ENCODE data around the gene LBHD2. TPM values are rescaled to one million over a fixed set of nuclear protein-coding genes. Genes with fewer than 3 reads are reported as not detected.
A peak's percentile ranks its signal among the peaks of the same experiment; 100 is the strongest.

The LBHD2 gene
- total and polyA plus RNA-seq, 2 experiments from 2014 or later: not detected

DNA sequence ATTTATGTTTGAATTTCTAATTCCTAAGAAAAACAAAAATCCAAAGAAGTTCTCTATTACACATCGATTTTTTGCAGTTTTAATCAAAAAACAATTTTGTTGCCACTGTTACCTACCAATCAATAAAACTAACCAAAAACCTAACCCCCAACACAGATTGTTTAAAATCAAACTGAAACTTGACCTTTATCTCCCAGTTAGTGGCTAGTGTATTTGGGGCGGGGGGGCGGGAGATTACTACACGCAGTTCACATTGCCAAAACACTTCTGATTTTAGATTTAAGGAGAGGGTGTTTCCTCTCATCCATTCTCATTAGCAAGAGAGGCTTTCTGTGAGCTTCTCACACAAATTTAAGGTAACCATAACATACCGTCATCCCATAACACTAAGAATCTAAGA, 33.1 kb upstream of the LBHD2 start:
- H3K4me1 ChIP-seq (ENCODE audit: low read depth): peaks cover 7% of the 10 kb centered on the region
- TF ChIP-seq, protein P1, sequence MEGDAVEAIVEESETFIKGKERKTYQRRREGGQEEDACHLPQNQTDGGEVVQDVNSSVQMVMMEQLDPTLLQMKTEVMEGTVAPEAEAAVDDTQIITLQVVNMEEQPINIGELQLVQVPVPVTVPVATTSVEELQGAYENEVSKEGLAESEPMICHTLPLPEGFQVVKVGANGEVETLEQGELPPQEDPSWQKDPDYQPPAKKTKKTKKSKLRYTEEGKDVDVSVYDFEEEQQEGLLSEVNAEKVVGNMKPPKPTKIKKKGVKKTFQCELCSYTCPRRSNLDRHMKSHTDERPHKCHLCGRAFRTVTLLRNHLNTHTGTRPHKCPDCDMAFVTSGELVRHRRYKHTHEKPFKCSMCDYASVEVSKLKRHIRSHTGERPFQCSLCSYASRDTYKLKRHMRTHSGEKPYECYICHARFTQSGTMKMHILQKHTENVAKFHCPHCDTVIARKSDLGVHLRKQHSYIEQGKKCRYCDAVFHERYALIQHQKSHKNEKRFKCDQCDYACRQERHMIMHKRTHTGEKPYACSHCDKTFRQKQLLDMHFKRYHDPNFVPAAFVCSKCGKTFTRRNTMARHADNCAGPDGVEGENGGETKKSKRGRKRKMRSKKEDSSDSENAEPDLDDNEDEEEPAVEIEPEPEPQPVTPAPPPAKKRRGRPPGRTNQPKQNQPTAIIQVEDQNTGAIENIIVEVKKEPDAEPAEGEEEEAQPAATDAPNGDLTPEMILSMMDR (IDR thresholded peaks at IDR 0.05; ENCODE audit: low read depth, low read length): no peak
- no peaks in the 10 kb centered on the region for H3K9me3 ChIP-seq (ENCODE audit: low read depth)
- no peaks in the 10 kb centered on the region for H3K36me3 ChIP-seq
- DNase-seq (ENCODE audit: low read depth in 1 of 2, low spot score in 1 of 2): no peak
- H3K4me3 ChIP-seq: no peak overlapping the region
- H3K27ac ChIP-seq: peak overlapping the region; percentile 71
- no peaks in the 10 kb centered on the region for H3K27me3 ChIP-seq

DNA sequence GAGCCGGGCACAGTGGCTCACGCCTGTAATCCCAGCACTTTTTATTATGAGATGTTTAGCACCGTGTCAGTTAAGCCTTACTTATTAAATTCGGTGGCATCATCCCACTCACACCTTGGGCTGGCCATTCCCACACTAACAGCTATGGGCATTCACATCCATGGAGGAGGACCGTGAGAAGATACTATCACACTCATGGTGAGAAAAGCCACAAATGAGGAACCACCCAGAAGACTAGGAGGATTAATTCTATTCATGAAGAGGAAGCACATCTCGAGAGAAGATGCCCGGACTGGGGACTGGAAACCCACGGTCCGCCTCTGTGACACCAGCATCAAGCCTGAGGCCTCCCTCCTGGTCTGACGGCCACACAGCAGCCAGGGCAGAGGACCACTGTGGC, 31.6 kb upstream of the LBHD2 start:
- no peak overlapping the region for H3K27ac ChIP-seq
- H3K9me3 ChIP-seq (ENCODE audit: low read depth): no peaks in the 10 kb centered on the region
- no peaks in the 10 kb centered on the region for H3K36me3 ChIP-seq
- H3K27me3 ChIP-seq: no peaks in the 10 kb centered on the region
- TF ChIP-seq, protein P1 (IDR thresholded peaks at IDR 0.05; ENCODE audit: low read depth, low read length): no peak
- peaks cover 5% of the 10 kb centered on the region for H3K4me1 ChIP-seq (ENCODE audit: low read depth)
- H3K4me3 ChIP-seq: no peak overlapping the region
- DNase-seq (ENCODE audit: low read depth in 1 of 2, low spot score in 1 of 2): no peak

DNA sequence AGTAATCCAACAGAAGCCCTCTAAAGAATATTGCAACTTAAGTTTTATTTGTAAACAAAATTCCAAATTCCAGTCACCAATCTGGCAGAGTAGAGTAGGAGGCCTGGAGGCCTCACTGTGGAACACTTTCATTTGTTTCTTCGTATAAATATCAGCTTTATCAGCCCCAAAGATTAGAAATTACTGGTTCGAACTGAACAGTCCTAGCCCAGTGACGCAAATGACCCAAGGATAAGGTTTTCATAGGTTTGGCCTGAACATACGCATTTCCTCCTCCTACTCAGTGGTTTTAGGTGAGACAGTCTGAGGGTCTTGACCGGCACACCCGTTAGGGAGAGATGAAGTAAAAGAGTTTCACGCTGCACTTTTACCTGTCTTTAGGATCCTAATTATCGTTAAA, 28.3 kb upstream of the LBHD2 start:
- H3K9me3 ChIP-seq (ENCODE audit: low read depth): no peaks in the 10 kb centered on the region
- peak in 1 of 2 donors; percentile 65 for DNase-seq (ENCODE audit: low read depth in 1 of 2, low spot score in 1 of 2)
- no peaks in the 10 kb centered on the region for H3K27me3 ChIP-seq
- H3K4me3 ChIP-seq: peak overlapping the region; percentile 92
- H3K4me1 ChIP-seq (ENCODE audit: low read depth): peaks cover 11% of the 10 kb centered on the region
- no peaks in the 10 kb centered on the region for H3K36me3 ChIP-seq
- no peak overlapping the region for H3K27ac ChIP-seq
- TF ChIP-seq, protein P1 (IDR thresholded peaks at IDR 0.05; ENCODE audit: low read depth, low read length): no peak

DNA sequence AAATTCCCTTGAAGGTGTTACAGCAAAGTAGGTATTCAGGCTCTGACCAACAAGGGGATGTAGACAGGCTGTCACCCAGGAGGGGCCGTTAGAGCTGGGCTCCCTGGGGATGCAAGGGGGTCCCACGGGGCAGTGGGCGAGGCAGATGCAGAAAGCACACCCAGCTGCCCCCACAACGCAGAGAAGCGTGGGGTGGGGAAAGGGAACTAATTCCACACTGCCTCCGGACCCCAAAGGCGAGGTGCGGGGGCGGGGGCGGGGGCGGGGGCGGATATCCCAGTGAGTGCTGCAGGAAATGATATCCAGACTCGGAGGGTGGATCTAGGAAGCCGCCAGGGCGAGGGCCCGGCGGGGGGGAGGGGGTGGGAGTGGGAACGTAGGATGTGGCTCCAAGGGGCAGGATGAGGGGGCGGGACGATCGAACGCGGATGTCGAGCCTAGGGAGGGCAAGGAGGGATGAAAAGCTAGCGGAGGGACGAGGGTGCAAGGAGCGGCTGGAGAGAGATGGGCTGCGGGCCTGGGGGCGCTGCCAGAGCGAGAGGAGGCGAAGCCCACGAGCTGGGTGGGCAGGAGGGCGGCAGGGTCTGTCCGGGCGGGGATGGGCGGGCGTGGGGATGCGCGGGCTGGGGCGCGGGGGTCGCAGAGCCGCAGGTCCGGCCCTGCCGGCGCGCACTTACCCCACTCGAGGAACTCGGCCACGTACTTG, 27.5 kb upstream of the LBHD2 start:
- H3K27me3 ChIP-seq: no peaks in the 10 kb centered on the region
- H3K36me3 ChIP-seq: no peaks in the 10 kb centered on the region
- TF ChIP-seq, protein P1 (IDR thresholded peaks at IDR 0.05; ENCODE audit: low read depth, low read length): no peak
- H3K4me1 ChIP-seq (ENCODE audit: low read depth): peaks cover 11% of the 10 kb centered on the region
- H3K4me3 ChIP-seq: peak overlapping the region; percentile 92
- H3K9me3 ChIP-seq (ENCODE audit: low read depth): no peaks in the 10 kb centered on the region
- DNase-seq (ENCODE audit: low read depth in 1 of 2, low spot score in 1 of 2): peak; percentile 70 to 85
- peak overlapping the region; percentile 59 for H3K27ac ChIP-seq

DNA sequence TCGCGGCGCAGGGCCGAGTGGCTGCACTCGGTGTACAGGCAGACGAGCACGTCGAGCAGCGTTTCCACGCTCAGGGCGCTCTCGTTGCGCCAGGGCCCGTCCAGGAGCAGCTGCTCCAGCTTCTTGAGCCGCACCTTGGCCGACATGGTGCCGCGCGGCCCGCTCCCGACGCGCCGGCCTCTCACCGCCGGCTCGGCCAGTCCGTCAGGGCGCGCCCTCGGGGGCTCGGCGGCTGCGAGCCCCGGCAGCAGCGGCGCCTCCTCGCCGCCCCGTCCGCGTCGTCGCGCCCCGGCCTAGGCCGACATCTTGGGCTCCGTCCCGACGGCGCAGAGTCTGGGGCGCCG, 27.0 kb upstream of the LBHD2 start:
- no peaks in the 10 kb centered on the region for H3K36me3 ChIP-seq
- H3K27ac ChIP-seq: peak overlapping the region; percentile 59
- peak overlapping the region; percentile 92 for H3K4me3 ChIP-seq
- H3K4me1 ChIP-seq (ENCODE audit: low read depth): peaks cover 11% of the 10 kb centered on the region
- peak in 1 of 2 donors; percentile 35 for DNase-seq (ENCODE audit: low read depth in 1 of 2, low spot score in 1 of 2)
- H3K27me3 ChIP-seq: no peaks in the 10 kb centered on the region
- no peaks in the 10 kb centered on the region for H3K9me3 ChIP-seq (ENCODE audit: low read depth)
- TF ChIP-seq, protein P1 (IDR thresholded peaks at IDR 0.05; ENCODE audit: low read depth, low read length): no peak

Data from cardiac muscle cell (in vitro differentiated cells and primary cell).